Measurements from ENCODE around the gene EML5. TPM values are rescaled to one million over a fixed set of nuclear protein-coding genes. Genes with fewer than 3 reads are reported as not detected.

The EML5 gene
- total RNA-seq, 1 experiment from 2014 or later = 0.52 TPM

- CTCF ChIA-PET = no interaction called here
- Mint-ChIP-seq H3K4me1 (ENCODE audit: low read depth, unreplicated experiment) (no peaks in the 10 kb centered on the region), H3K27me3 (ENCODE audit: unreplicated experiment) (no peaks in the 10 kb centered on the region), H3K9me3 (ENCODE audit: low read depth, unreplicated experiment) (no peaks in the 10 kb centered on the region), H3K27ac (ENCODE audit: unreplicated experiment) (no peak overlapping the region), H3K4me3 (ENCODE audit: low read depth, unreplicated experiment) (no peak overlapping the region), H3K36me3 (ENCODE audit: insufficient read depth, unreplicated experiment) (peaks cover 5% of the 10 kb centered on the region)
- TF ChIP-seq, protein P1, sequence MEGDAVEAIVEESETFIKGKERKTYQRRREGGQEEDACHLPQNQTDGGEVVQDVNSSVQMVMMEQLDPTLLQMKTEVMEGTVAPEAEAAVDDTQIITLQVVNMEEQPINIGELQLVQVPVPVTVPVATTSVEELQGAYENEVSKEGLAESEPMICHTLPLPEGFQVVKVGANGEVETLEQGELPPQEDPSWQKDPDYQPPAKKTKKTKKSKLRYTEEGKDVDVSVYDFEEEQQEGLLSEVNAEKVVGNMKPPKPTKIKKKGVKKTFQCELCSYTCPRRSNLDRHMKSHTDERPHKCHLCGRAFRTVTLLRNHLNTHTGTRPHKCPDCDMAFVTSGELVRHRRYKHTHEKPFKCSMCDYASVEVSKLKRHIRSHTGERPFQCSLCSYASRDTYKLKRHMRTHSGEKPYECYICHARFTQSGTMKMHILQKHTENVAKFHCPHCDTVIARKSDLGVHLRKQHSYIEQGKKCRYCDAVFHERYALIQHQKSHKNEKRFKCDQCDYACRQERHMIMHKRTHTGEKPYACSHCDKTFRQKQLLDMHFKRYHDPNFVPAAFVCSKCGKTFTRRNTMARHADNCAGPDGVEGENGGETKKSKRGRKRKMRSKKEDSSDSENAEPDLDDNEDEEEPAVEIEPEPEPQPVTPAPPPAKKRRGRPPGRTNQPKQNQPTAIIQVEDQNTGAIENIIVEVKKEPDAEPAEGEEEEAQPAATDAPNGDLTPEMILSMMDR (IDR thresholded peaks at IDR 0.05; ENCODE audit: unreplicated experiment) = no peak
- BruUV-seq (replicated peaks) = no TSS peak
- no peak for DNase-seq
- intact Hi-C loops (cut with micrococcal nuclease; ENCODE audit: unreplicated experiment) = no loop called here
Measured at GRCh38 chr14:88621100-88621499, 171.7 kb downstream of the EML5 start.

DNA sequence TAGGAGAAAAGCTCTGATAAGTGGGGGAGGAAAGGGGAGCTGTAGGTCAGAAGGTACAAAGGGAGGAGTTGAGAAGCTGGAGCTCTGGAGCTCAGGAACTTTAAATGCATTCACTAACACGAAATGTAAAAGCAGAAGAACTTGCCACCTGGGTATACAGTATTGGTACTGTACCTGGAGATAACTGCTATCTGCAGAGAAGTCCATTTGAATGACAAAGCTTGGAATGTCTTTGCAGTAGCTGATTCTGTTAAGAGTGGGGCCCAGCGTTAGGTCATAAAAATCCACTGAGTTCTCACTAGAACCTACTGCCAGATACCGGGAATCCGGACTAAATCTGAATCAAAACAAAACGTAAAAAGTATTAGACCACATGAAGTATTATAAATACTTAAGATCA is 174.3 kb downstream of the EML5 start:
- no TSS peak for BruUV-seq (replicated peaks)
- CTCF ChIA-PET = interaction anchor here (0.5 kb wide), 1 partner anchor 1546 kb away, joined by 3 read pairs; no protein-coding TSS in a partner anchor
- H3K27ac Mint-ChIP-seq (ENCODE audit: unreplicated experiment) = no peak overlapping the region
- no peak overlapping the region for H3K4me3 Mint-ChIP-seq (ENCODE audit: low read depth, unreplicated experiment)
- DNase-seq = no peak
- H3K27me3 Mint-ChIP-seq (ENCODE audit: unreplicated experiment) = no peaks in the 10 kb centered on the region
- no peaks in the 10 kb centered on the region for H3K4me1 Mint-ChIP-seq (ENCODE audit: low read depth, unreplicated experiment)
- peaks cover 5% of the 10 kb centered on the region for H3K36me3 Mint-ChIP-seq (ENCODE audit: insufficient read depth, unreplicated experiment)
- intact Hi-C loops (cut with micrococcal nuclease; ENCODE audit: unreplicated experiment) = no loop called here
- TF ChIP-seq, protein P1 (IDR thresholded peaks at IDR 0.05; ENCODE audit: unreplicated experiment) = no peak
- H3K9me3 Mint-ChIP-seq (ENCODE audit: low read depth, unreplicated experiment) = no peaks in the 10 kb centered on the region

GRCh38 chr14:88617479-88617878 is 175.3 kb downstream of the EML5 start:
- Mint-ChIP-seq H3K9me3 (ENCODE audit: low read depth, unreplicated experiment) (no peaks in the 10 kb centered on the region), H3K27ac (ENCODE audit: unreplicated experiment) (no peak overlapping the region), H3K4me1 (ENCODE audit: low read depth, unreplicated experiment) (no peaks in the 10 kb centered on the region), H3K36me3 (ENCODE audit: insufficient read depth, unreplicated experiment) (no peaks in the 10 kb centered on the region), H3K27me3 (ENCODE audit: unreplicated experiment) (no peaks in the 10 kb centered on the region), H3K4me3 (ENCODE audit: low read depth, unreplicated experiment) (no peak overlapping the region)
- TF ChIP-seq, protein P1 (IDR thresholded peaks at IDR 0.05; ENCODE audit: unreplicated experiment) = no peak
- CTCF ChIA-PET = no interaction called here
- intact Hi-C loops (cut with micrococcal nuclease; ENCODE audit: unreplicated experiment) = no loop called here
- BruUV-seq (replicated peaks) = no TSS peak
- DNase-seq = no peak

DNA sequence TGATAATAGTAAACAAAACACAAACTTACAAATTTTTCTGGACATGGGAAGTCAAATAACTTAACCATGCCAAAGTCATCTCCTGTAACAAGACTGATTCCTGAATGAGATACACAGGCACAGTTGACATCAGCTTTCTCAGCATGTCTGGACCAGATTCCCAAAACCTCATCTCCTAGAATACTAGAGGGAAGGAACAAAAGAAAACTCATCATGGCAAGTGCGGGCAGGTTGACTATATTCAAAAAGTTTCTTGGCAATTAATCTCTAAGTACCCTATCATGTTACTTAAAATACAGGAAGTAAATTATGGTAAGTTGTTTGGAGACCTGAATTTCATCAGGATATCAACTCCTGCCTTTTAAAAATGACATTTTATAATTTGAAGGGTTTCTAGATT is 176.1 kb downstream of the EML5 start:
- H3K9me3 Mint-ChIP-seq (ENCODE audit: low read depth, unreplicated experiment) = no peaks in the 10 kb centered on the region
- H3K4me1 Mint-ChIP-seq (ENCODE audit: low read depth, unreplicated experiment) = no peaks in the 10 kb centered on the region
- H3K4me3 Mint-ChIP-seq (ENCODE audit: low read depth, unreplicated experiment) = no peak overlapping the region
- no peak for DNase-seq
- BruUV-seq (replicated peaks) = no TSS peak
- H3K27me3 Mint-ChIP-seq (ENCODE audit: unreplicated experiment) = no peaks in the 10 kb centered on the region
- CTCF ChIA-PET = no interaction called here
- no peak overlapping the region for H3K27ac Mint-ChIP-seq (ENCODE audit: unreplicated experiment)
- TF ChIP-seq, protein P1 (IDR thresholded peaks at IDR 0.05; ENCODE audit: unreplicated experiment) = no peak
- intact Hi-C loops (cut with micrococcal nuclease; ENCODE audit: unreplicated experiment) = no loop called here
- peaks cover 4% of the 10 kb centered on the region for H3K36me3 Mint-ChIP-seq (ENCODE audit: insufficient read depth, unreplicated experiment)

Data from Calu3 (cell line).